Fibroblast of skin of left quadriceps (primary cell): ENCODE results near the gene ST3GAL4.
"Not testable (repeated sequence)": the region's sequence is repeated elsewhere in the genome, so short reads cannot be mapped to it uniquely, and the experiment has no call there.

ENCODE experiments used
- DNase-seq, 2 experiments: peaks; one replicate each; pipeline ENCODE4 v3.0.0-alpha.2; 2013; ENCODE audit warnings: low read depth in 2 of 2

The ST3GAL4 gene

GRCh38 chr11:126345759-126346585, 9.5 kb upstream of the ST3GAL4 start:
- DNase-seq = peak; percentile 33 to 34

GRCh38 chr11:126346586-126346940, 8.9 kb upstream of the ST3GAL4 start:
- DNase-seq = no peak

- not testable (repeated sequence) for DNase-seq
Measured at GRCh38 chr11:126346946-126347345, 8.5 kb upstream of the ST3GAL4 start.

- DNase-seq = no peak
Measured at GRCh38 chr11:126347751-126348668, 7.5 kb upstream of the ST3GAL4 start.

GRCh38 chr11:126348806-126349582, 6.5 kb upstream of the ST3GAL4 start:
- DNase-seq = no peak

GRCh38 chr11:126350836-126351235, 4.7 kb upstream of the ST3GAL4 start:
- DNase-seq = no peak

GRCh38 chr11:126352163-126352562, 3.3 kb upstream of the ST3GAL4 start:
- no peak for DNase-seq

- DNase-seq = no peak
Measured at GRCh38 chr11:126352934-126353801, 2.3 kb upstream of the ST3GAL4 start.

- no peak for DNase-seq
Measured at GRCh38 chr11:126354631-126355323, 709 bp upstream of the ST3GAL4 start.

- DNase-seq = no peak
Measured at GRCh38 chr11:126355926-126356897, 726 bp downstream of the ST3GAL4 start.

- DNase-seq = no peak
Measured at GRCh38 chr11:126357055-126357962, 1.8 kb downstream of the ST3GAL4 start.

- no peak for DNase-seq
Measured at GRCh38 chr11:126357969-126358762, 2.7 kb downstream of the ST3GAL4 start.

- no peak for DNase-seq
Measured at GRCh38 chr11:126358763-126359160, 3.3 kb downstream of the ST3GAL4 start.

- DNase-seq = peak; percentile 84 to 85
Measured at GRCh38 chr11:126359431-126360048, 4.1 kb downstream of the ST3GAL4 start.

GRCh38 chr11:126360049-126360446, 4.6 kb downstream of the ST3GAL4 start:
- no peak for DNase-seq

- no peak for DNase-seq
Measured at GRCh38 chr11:126361400-126361799, 5.9 kb downstream of the ST3GAL4 start.
